AG09319 (cell line): ENCODE data around the gene DLG5.

Experiments used
- DNase-seq: peaks from one replicate; pipeline ENCODE4 v3.0.0-alpha.2; 2010; ENCODE audit warnings: low read depth; ENCODE audit errors: extremely low read depth
- CTCF ChIP-seq: IDR thresholded peaks from 2 replicates; pipeline ENCODE4 v1.5.1; 2011; ENCODE audit warnings: low read depth, mild to moderate bottlenecking, inconsistent platforms, low read length, moderate library complexity

Gene DLG5

DNA sequence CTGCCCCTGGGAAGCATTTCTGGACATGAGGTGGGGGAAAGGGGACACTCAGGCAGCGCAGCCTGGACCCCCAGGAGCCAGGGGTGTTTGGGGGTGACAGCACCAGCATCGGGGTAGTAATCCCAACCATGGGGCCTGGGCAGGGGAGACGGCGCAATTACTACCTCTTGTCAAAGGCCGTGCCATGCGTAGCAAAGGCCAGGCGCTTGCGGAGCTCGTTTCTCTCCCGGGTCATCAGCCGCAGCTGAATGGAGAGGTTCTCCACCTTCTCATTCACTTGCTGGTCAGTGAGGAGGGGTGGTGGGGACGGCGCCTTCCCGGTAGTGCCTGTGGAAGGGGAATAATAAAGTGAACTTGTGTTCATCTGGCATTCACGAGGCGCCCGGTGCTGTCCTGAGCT is 70.0 kb downstream of the DLG5 start:
- no peak for DNase-seq
- no peak for TF ChIP-seq CTCF

DNA sequence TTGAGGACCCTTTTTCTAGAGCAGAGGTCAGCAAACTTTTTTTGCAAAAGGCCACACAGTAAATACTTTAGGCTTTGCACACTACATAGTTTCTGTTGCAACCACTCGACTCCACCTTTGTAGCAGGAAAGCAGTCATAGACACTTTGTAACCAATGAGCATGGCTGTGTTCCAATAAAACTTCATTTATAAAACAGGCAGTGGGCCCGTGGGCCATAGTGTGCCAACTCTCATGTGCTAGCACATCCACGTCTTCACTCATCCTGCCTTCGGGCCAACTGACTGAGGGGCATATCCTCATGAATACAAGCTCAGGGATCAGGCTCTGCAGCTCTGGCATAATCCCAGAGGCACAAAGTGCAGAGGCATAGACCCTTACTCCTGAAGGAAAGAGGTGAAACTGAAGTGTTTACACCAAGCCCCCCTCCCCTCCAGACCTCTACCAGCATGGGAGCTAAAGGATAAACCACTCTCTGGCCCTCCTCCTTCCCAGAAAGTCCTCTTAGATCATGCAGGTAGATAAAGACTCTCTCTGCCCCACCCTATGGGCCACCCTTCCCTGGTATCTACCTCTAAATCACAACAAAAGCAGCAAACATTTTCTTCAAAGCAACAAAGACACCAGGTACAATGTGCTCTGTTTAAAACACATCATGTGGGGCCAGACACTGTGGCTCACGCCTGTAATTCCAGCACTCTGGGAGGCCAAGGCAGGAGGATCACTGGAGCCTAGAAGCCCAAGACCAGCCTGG is 71.0 kb downstream of the DLG5 start:
- TF ChIP-seq CTCF: no peak
- DNase-seq: no peak

DNA sequence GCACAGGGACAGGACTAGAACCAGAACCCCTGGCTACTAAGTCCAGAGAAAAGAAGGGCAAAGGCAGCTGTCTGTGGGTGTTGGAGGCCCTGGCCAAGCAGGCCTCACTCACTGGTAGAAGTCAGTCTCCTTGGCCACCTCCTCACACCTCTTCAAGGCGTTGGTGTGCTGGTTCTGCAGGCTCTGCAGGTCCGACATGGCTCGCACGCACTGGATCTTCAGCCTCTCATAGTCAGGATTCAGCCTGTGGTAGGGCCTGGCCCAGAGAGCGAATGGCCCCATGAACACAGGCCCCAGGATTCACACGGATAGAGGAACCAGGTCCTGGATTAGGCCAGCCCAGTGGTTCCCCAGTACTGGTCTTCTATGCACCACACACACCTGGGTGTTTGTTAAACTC is 72.4 kb downstream of the DLG5 start:
- no peak for TF ChIP-seq CTCF
- DNase-seq: no peak

- no peak for DNase-seq
- no peak for TF ChIP-seq CTCF
Measured at GRCh38 chr10:77853256-77853655, 73.3 kb downstream of the DLG5 start.

- TF ChIP-seq CTCF: no peak
- DNase-seq: no peak
Measured at GRCh38 chr10:77850620-77851231, 75.8 kb downstream of the DLG5 start.

DNA sequence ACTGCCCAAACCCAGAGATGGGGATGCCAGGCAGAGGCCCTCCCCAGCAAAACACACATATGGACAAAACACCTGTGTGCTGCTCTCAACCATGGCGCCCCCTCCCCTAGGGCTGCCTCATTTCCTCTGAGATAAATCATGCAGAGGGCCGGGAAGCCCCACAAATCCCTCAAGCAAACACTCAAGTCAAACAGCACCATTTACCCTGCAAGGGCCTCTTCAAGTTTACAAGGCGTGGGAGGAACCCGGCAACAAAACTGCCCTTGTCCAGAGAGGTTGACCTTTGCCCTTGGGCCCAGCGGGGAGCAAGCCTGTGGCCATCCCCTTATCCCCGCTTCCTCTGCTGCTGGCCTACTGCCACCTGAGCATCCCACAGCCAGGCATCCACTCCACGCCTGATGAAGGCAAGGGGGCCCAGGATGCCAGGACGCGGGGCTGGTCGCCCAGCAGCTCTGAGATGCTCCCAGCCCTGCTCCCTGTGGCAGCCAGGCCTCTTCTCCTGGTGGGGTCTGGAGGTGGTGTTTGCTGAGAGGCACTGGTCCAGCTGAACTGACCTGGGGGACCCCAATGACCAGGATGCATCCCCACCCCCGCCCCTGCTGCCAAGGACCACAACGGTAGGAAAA is 77.4 kb downstream of the DLG5 start:
- no peak for DNase-seq
- no peak for TF ChIP-seq CTCF

DNA sequence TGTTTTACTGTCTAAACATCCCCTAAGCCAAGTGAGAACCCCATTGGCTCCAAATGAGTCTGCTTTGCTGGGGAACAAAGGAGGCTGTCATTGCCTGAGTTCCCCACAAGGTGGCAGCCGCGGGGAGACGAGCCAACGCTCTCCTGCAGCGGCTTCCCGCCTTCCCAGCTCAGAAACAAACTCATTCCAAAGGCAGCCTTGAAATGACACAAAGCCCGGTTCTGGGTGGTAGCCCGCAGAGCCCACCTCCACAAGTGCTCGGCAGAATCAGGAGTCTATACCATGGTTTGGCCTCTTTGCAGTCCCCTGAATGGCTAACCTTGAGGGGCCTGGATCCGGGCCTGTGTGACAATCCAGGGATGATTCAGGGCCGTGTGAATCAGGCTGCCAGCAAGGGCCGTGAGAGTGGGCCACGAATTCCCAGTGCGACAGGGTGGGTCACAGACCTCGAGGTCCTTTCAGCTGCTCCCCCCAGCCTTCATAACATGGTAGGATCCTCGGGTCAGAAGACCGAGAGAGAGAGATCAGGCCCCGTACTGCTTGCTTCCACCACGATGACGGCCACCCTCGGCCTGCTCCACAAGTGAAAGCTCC is 79.7 kb downstream of the DLG5 start:
- TF ChIP-seq CTCF: peak; percentile 97
- DNase-seq: no peak
